NB4 (cell line): ENCODE results near the gene BANP.

Experiments
- DNase-seq: peaks from one replicate; pipeline ENCODE4 v3.0.0; 2010; ENCODE audit warnings: low read depth
- H3K4me3 ChIP-seq: one replicate; pipeline ENCODE4 v1.5.1; 2011; ENCODE audit warnings: mild to moderate bottlenecking, low read depth, low read length, moderate library complexity
- CTCF ChIP-seq: IDR thresholded peaks from one replicate; pipeline ENCODE4 v1.5.1; 2012; ENCODE audit warnings: low read depth, low read length
- MAX ChIP-seq: IDR thresholded peaks from 2 replicates; pipeline ENCODE4 v1.6.1; 2011; ENCODE audit warnings: low read depth, low read length
- MYC ChIP-seq: IDR thresholded peaks from 2 replicates; pipeline ENCODE4 v1.6.1; 2011; ENCODE audit warnings: low read depth, low read length
- POLR2A ChIP-seq: IDR thresholded peaks from 2 replicates; pipeline ENCODE4 v1.6.1; 2011; ENCODE audit warnings: mild to moderate bottlenecking; ENCODE audit not compliant: insufficient read length; ENCODE audit errors: extremely low read depth

BANP gene

GRCh38 chr16:88055356-88055755 is 104.1 kb downstream of the BANP start:
- no peak for DNase-seq
- no peak for TF ChIP-seq MAX
- TF ChIP-seq MYC, result no peak
- no peak for TF ChIP-seq POLR2A
- no peak for TF ChIP-seq CTCF
- no peak overlapping the region for H3K4me3 ChIP-seq

GRCh38 chr16:88056212-88056611 is 105.0 kb downstream of the BANP start:
- no peak overlapping the region for H3K4me3 ChIP-seq
- TF ChIP-seq POLR2A, result no peak
- TF ChIP-seq MAX, result no peak
- no peak for TF ChIP-seq CTCF
- no peak for TF ChIP-seq MYC
- no peak for DNase-seq

GRCh38 chr16:88057656-88058055 is 106.4 kb downstream of the BANP start:
- H3K4me3 ChIP-seq, result no peak overlapping the region
- DNase-seq, result no peak
- no peak for TF ChIP-seq CTCF
- TF ChIP-seq MAX, result no peak
- no peak for TF ChIP-seq MYC
- no peak for TF ChIP-seq POLR2A

- H3K4me3 ChIP-seq, result no peak overlapping the region
- DNase-seq, result no peak
- TF ChIP-seq POLR2A (no peak), CTCF (no peak), MAX (no peak), MYC (no peak)
These were observed 106.9 kb downstream of the BANP start for GRCh38 chr16:88058136-88058535.

GRCh38 chr16:88058817-88059216 is 107.6 kb downstream of the BANP start:
- TF ChIP-seq MYC (no peak), CTCF (no peak), POLR2A (no peak), MAX (no peak)
- H3K4me3 ChIP-seq, result no peak overlapping the region
- DNase-seq, result no peak
